Activated CD4-positive, alpha-beta T cell treated with anti-CD3 and anti-CD28 coated beads, Interleukin-2, Interleukin-4, amounts not matched to agents 100 ng/mL and 50 ng/mL, durations not matched to agents 16 hours and 8 hours (primary cell): ENCODE results near the gene ZFAND2B.
A peak's percentile ranks its signal among the peaks of the same experiment; 100 is the strongest.

ENCODE experiments used
- DNase-seq: peaks from one replicate; pipeline ENCODE4 v3.0.0-alpha.2; 2020; ENCODE audit warnings: low spot score

The ZFAND2B gene

GRCh38 chr2:219206328-219207133 lies at the start of gene ZFAND2B:
TSS of gene ZFAND2B (plus strand) at chr2:219206782. CDS start at chr2:219206988, 206 bp downstream.
- peak; percentile 93 for DNase-seq

- DNase-seq, result no peak
Observed at GRCh38 chr2:219157396-219157795, 49.2 kb upstream of the ZFAND2B start.

- no peak for DNase-seq
Observed at GRCh38 chr2:219158025-219158424, 48.6 kb upstream of the ZFAND2B start.

GRCh38 chr2:219158586-219158985 lies 48.0 kb upstream of the ZFAND2B start:
- DNase-seq, result no peak

- DNase-seq, result no peak
Observed at GRCh38 chr2:219159771-219160185, 46.8 kb upstream of the ZFAND2B start.

GRCh38 chr2:219160186-219161017 lies 46.2 kb upstream of the ZFAND2B start, which contains the start of gene NHEJ1:
TSS of gene NHEJ1 (minus strand) at chr2:219160815. CDS start at chr2:219158362, 2,453 bp downstream.
- peak; percentile 95 for DNase-seq

GRCh38 chr2:219161097-219161496 lies 45.5 kb upstream of the ZFAND2B start:
- no peak for DNase-seq

GRCh38 chr2:219163156-219163555 lies 43.4 kb upstream of the ZFAND2B start:
- no peak for DNase-seq

GRCh38 chr2:219165058-219165911 lies 41.3 kb upstream of the ZFAND2B start:
- no peak for DNase-seq

GRCh38 chr2:219167997-219168396 lies 38.6 kb upstream of the ZFAND2B start:
- DNase-seq, result no peak

- DNase-seq, result no peak
Observed at GRCh38 chr2:219168526-219168925, 38.1 kb upstream of the ZFAND2B start.

GRCh38 chr2:219168932-219169331 lies 37.6 kb upstream of the ZFAND2B start:
- no peak for DNase-seq

- DNase-seq, result peak; percentile 17
Observed at GRCh38 chr2:219169930-219170654, 36.5 kb upstream of the ZFAND2B start, which contains the start of gene SLC23A3. TSS of gene SLC23A3 (minus strand) at chr2:219170029. CDS start at chr2:219169984, 45 bp downstream.

- peak; percentile 37 for DNase-seq
Observed at GRCh38 chr2:219171231-219171651, 35.3 kb upstream of the ZFAND2B start.

- DNase-seq, result no peak
Observed at GRCh38 chr2:219172231-219173154, 34.1 kb upstream of the ZFAND2B start.

- DNase-seq, result no peak
Observed at GRCh38 chr2:219173176-219173575, 33.4 kb upstream of the ZFAND2B start.

- DNase-seq, result no peak
Observed at GRCh38 chr2:219174146-219174545, 32.4 kb upstream of the ZFAND2B start.

GRCh38 chr2:219174801-219175200 lies 31.8 kb upstream of the ZFAND2B start:
- DNase-seq, result no peak

GRCh38 chr2:219175486-219175885 lies 31.1 kb upstream of the ZFAND2B start:
- DNase-seq, result no peak
